ENCODE measurements around the gene DUOXA2. TPM values are rescaled to one million over a fixed set of nuclear protein-coding genes. Genes with fewer than 3 reads are reported as not detected.

Gene DUOXA2
- total RNA-seq, 1 donor from 2014 or later: not detected

DNA sequence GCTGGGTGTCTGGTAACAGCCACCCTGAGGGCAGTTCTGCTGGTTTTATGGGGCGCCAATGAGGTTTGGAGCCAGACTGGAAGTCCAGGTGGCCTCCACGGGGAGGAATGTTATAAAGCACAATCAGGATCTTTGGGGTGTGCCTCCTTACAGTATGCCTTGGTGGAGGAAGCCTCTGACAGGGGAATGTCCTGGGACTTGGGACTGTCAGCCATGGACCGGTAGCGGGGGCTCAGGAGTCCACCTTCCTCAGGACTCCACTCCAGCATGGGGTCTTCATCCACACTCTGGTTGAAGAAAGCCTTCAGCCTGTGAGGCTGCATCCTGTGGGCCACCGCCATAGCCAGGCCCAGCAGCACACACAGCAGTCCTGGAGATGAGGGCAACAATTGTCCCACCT lies 4.9 kb downstream of the DUOXA2 start:
- H3K27me3 Mint-ChIP-seq (ENCODE audit: low read depth): peaks cover 76% of the 10 kb centered on the region
- H3K4me1 Mint-ChIP-seq: peaks cover 11% of the 10 kb centered on the region
- TF ChIP-seq, protein P1, sequence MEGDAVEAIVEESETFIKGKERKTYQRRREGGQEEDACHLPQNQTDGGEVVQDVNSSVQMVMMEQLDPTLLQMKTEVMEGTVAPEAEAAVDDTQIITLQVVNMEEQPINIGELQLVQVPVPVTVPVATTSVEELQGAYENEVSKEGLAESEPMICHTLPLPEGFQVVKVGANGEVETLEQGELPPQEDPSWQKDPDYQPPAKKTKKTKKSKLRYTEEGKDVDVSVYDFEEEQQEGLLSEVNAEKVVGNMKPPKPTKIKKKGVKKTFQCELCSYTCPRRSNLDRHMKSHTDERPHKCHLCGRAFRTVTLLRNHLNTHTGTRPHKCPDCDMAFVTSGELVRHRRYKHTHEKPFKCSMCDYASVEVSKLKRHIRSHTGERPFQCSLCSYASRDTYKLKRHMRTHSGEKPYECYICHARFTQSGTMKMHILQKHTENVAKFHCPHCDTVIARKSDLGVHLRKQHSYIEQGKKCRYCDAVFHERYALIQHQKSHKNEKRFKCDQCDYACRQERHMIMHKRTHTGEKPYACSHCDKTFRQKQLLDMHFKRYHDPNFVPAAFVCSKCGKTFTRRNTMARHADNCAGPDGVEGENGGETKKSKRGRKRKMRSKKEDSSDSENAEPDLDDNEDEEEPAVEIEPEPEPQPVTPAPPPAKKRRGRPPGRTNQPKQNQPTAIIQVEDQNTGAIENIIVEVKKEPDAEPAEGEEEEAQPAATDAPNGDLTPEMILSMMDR (IDR thresholded peaks at IDR 0.05; ENCODE audit: unreplicated experiment): no peak
- no peak overlapping the region for H3K27ac Mint-ChIP-seq
- no peaks in the 10 kb centered on the region for H3K36me3 Mint-ChIP-seq
- H3K9me3 Mint-ChIP-seq: no peaks in the 10 kb centered on the region
- no peak overlapping the region for H3K4me3 Mint-ChIP-seq
- no peak for DNase-seq (ENCODE audit: low spot score in 2 of 2, unreplicated experiment in 2 of 2)

DNA sequence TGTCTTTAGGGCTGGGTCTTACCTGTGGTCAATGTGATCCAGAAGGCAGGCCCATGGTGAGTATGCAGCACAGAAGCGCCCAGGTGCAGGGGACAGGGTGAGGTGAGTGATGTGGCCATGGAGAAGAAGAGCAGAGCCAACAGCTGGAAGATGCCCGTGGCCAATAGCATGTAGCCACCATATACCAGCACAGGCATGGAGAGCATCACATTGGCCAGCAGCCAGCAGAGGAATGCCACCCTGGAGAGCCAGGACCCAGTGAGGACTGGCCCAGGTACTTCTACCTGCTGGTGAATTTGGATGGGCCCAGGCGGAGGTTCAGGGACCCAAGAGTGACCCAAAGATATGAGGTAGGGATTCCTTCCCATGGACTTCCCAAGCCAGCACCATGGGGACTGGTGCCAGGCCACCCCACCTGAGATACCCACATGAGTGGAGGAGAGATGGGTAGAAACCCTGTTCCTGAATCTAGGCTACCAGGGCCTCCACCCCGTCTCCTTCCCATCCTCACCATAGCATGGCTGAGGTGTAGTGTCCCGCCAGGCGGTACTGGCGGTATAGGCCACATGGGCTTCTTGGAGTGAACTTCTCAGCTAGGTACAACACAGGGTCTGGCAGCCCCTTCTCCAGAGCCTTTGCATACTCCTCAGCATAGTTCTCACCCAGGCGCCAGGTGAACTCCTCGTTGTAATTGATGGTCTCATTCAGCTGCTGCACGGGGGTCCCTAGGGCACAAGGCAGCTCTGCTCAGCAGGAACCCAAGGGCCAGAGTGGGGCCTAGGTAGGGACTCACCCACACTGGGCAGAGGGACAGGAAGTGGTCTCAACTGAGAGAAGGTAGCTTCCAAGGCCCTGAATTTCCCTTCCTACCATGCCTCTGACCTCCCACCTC lies 6.2 kb downstream of the DUOXA2 start:
- H3K27ac Mint-ChIP-seq: no peak overlapping the region
- H3K4me3 Mint-ChIP-seq: no peak overlapping the region
- TF ChIP-seq, protein P1 (IDR thresholded peaks at IDR 0.05; ENCODE audit: unreplicated experiment): no peak
- peaks cover 7% of the 10 kb centered on the region for H3K4me1 Mint-ChIP-seq
- no peaks in the 10 kb centered on the region for H3K9me3 Mint-ChIP-seq
- no peak for DNase-seq (ENCODE audit: low spot score in 2 of 2, unreplicated experiment in 2 of 2)
- no peaks in the 10 kb centered on the region for H3K36me3 Mint-ChIP-seq
- H3K27me3 Mint-ChIP-seq (ENCODE audit: low read depth): peaks cover 75% of the 10 kb centered on the region

DNA sequence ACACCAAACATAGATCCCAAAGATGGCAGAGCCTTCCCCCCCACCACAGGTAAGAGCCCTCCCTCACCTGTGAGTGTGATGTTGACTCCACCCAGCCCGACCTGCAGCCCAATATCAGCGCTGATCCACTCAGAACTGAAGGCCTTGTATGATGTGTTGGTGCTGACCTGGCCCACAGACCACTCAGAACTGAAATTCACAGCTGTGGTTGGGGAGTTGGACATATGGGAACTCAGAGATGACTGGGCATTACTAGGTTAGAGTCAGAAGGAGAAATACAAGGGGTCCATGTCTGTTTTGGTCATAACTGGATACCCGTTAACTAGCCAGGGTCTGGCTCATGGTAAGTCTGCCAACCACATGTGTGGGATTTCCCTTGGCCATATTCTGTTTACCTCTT lies 6.9 kb downstream of the DUOXA2 start:
- H3K4me3 Mint-ChIP-seq: no peak overlapping the region
- no peak overlapping the region for H3K27ac Mint-ChIP-seq
- H3K9me3 Mint-ChIP-seq: no peaks in the 10 kb centered on the region
- H3K27me3 Mint-ChIP-seq (ENCODE audit: low read depth): peaks cover 75% of the 10 kb centered on the region
- peaks cover 7% of the 10 kb centered on the region for H3K4me1 Mint-ChIP-seq
- no peak for DNase-seq (ENCODE audit: low spot score in 2 of 2, unreplicated experiment in 2 of 2)
- TF ChIP-seq, protein P1 (IDR thresholded peaks at IDR 0.05; ENCODE audit: unreplicated experiment): no peak
- H3K36me3 Mint-ChIP-seq: no peaks in the 10 kb centered on the region

DNA sequence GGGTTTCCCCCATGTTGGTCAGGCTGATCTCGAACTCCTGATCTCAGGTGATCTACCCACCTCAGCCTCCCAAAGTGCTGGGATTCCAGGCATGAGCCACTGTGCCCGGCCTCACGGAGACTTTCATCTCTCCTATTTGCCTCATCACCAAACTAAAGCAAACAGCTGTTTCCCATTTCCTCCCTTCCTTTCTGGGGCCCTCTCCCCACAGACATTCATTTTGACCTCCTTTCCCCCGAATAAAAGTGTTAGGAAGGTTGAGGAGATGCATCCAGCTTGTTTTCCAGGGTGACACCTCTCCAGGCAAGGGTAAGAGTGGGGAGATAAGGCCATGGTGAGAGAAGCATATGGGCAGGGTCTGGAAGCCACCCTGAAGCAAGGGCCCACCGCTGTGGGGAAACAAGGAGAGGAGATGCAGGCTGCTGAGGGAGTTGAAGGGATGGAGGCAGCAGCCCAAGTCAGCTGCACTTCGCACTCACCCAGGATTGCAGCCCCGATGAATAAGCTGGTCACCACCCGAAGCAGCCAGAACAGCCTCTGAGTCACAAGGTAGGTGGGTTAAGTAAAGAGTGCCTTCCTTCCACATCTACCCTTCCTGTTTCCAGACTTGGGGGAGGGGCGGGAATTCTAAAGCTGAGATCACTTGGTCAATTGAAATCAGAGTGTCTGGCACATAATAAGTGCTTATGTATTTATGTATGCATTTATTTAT lies 7.7 kb downstream of the DUOXA2 start:
- H3K4me1 Mint-ChIP-seq: peaks cover 7% of the 10 kb centered on the region
- peak overlapping the region; percentile 35 for H3K27ac Mint-ChIP-seq
- peaks cover 76% of the 10 kb centered on the region for H3K27me3 Mint-ChIP-seq (ENCODE audit: low read depth)
- H3K9me3 Mint-ChIP-seq: no peaks in the 10 kb centered on the region
- TF ChIP-seq, protein P1 (IDR thresholded peaks at IDR 0.05; ENCODE audit: unreplicated experiment): no peak
- DNase-seq (ENCODE audit: low spot score in 2 of 2, unreplicated experiment in 2 of 2): no peak
- no peak overlapping the region for H3K4me3 Mint-ChIP-seq
- no peaks in the 10 kb centered on the region for H3K36me3 Mint-ChIP-seq

DNA sequence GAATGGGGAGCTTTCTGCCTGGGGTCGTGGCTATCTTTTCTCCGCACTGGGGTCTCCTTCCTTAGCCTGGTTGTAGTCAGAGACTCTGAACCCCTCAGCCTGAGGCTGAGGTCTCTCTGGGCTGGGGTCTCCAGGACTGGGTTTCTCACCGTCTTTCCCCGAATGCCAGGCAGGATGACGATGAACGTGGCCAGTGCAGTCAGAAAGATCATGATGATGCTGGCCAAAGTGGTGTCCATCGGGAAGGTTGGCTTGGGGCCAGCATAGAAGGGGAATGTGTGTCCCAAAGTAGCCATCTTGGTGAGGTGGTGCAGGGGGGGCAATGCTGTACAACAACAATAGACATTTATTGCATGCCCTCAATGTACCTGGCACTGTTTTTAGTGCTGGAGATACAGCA lies 8.6 kb downstream of the DUOXA2 start:
- DNase-seq (ENCODE audit: low spot score in 2 of 2, unreplicated experiment in 2 of 2): no peak
- Mint-ChIP-seq H3K27ac (no peak overlapping the region), H3K27me3 (ENCODE audit: low read depth) (peaks cover 73% of the 10 kb centered on the region), H3K36me3 (no peaks in the 10 kb centered on the region), H3K9me3 (no peaks in the 10 kb centered on the region), H3K4me1 (peaks cover 7% of the 10 kb centered on the region), H3K4me3 (no peak overlapping the region)
- TF ChIP-seq, protein P1 (IDR thresholded peaks at IDR 0.05; ENCODE audit: unreplicated experiment): no peak
